ENCODE results near the gene ALDH2.
"Not testable (repeated sequence)": the region's sequence is repeated elsewhere in the genome, so short reads cannot be mapped to it uniquely, and the experiment has no call there.

The ALDH2 gene

GRCh38 chr12:111822886-111823285 lies 56.2 kb downstream of the ALDH2 start:
- no peaks in the 10 kb centered on the region for H3K9me3 ChIP-seq (ENCODE audit: control insufficient read depth, insufficient read depth, low read length)
- no peaks in the 10 kb centered on the region for H3K36me3 ChIP-seq (ENCODE audit: control insufficient read depth, low read length)
- peaks cover 6% of the 10 kb centered on the region for H3K27me3 ChIP-seq (ENCODE audit: control insufficient read depth, low read length)
- no peak overlapping the region for H3K4me3 ChIP-seq (ENCODE audit: low read length)
- H3K27ac ChIP-seq (ENCODE audit: low read depth, low read length), result no peak overlapping the region
- H3K4me1 ChIP-seq (ENCODE audit: control insufficient read depth, low read length), result peaks cover 19% of the 10 kb centered on the region
- H3F3A ChIP-seq (ENCODE audit: control insufficient read depth, insufficient read depth), result no peaks in the 10 kb centered on the region
- H3K79me2 ChIP-seq (ENCODE audit: control insufficient read depth, low read length), result no peaks in the 10 kb centered on the region
- H4K20me1 ChIP-seq (ENCODE audit: control insufficient read depth, insufficient read depth, low read depth, low read length), result no peaks in the 10 kb centered on the region
- H3K4me2 ChIP-seq (ENCODE audit: low read length), result no peak overlapping the region
- H3K9me2 ChIP-seq (replicated peaks; ENCODE audit: control insufficient read depth, low read length), result no peaks in the 10 kb centered on the region
- TF ChIP-seq CTCF (IDR thresholded peaks at IDR 0.05; ENCODE audit: low read depth, low read length, poor library complexity, severe bottlenecking) (no peak), EZH2phosphoT487 (IDR thresholded peaks at IDR 0.05; ENCODE audit: borderline replicate concordance, low read length) (no peak)

GRCh38 chr12:111823891-111824290 lies 57.2 kb downstream of the ALDH2 start:
- Histone ChIP-seq H3K4me2 (ENCODE audit: low read length) (no peak overlapping the region), H3K4me1 (ENCODE audit: control insufficient read depth, low read length) (peaks cover 19% of the 10 kb centered on the region), H3K36me3 (ENCODE audit: control insufficient read depth, low read length) (no peaks in the 10 kb centered on the region), H3K4me3 (ENCODE audit: low read length) (no peak overlapping the region), H3K27me3 (ENCODE audit: control insufficient read depth, low read length) (peaks cover 6% of the 10 kb centered on the region), H3K9me3 (ENCODE audit: control insufficient read depth, insufficient read depth, low read length) (no peaks in the 10 kb centered on the region), H3K9me2 (replicated peaks; ENCODE audit: control insufficient read depth, low read length) (no peaks in the 10 kb centered on the region), H4K20me1 (ENCODE audit: control insufficient read depth, insufficient read depth, low read depth, low read length) (no peaks in the 10 kb centered on the region), H3K27ac (ENCODE audit: low read depth, low read length) (no peak overlapping the region), H3F3A (ENCODE audit: control insufficient read depth, insufficient read depth) (no peaks in the 10 kb centered on the region), H3K79me2 (ENCODE audit: control insufficient read depth, low read length) (no peaks in the 10 kb centered on the region)
- TF ChIP-seq CTCF (IDR thresholded peaks at IDR 0.05; ENCODE audit: low read depth, low read length, poor library complexity, severe bottlenecking) (no peak), EZH2phosphoT487 (IDR thresholded peaks at IDR 0.05; ENCODE audit: borderline replicate concordance, low read length) (no peak)

GRCh38 chr12:111824312-111824711 lies 57.6 kb downstream of the ALDH2 start:
- H3K4me2 ChIP-seq (ENCODE audit: low read length); H3K79me2 ChIP-seq (ENCODE audit: control insufficient read depth, low read length); H3K27ac ChIP-seq (ENCODE audit: low read depth, low read length); H3K9me3 ChIP-seq (ENCODE audit: control insufficient read depth, insufficient read depth, low read length); H3K27me3 ChIP-seq (ENCODE audit: control insufficient read depth, low read length); H3K4me3 ChIP-seq (ENCODE audit: low read length); H3F3A ChIP-seq (ENCODE audit: control insufficient read depth, insufficient read depth); H3K9me2 ChIP-seq (replicated peaks; ENCODE audit: control insufficient read depth, low read length); H3K36me3 ChIP-seq (ENCODE audit: control insufficient read depth, low read length); H4K20me1 ChIP-seq (ENCODE audit: control insufficient read depth, insufficient read depth, low read depth, low read length): not testable (repeated sequence)
- peak; percentile 50 for TF ChIP-seq CTCF (IDR thresholded peaks at IDR 0.05; ENCODE audit: low read depth, low read length, poor library complexity, severe bottlenecking)
- H3K4me1 ChIP-seq (ENCODE audit: control insufficient read depth, low read length), result peaks cover 17% of the 10 kb centered on the region

GRCh38 chr12:111825509-111825908 lies 58.8 kb downstream of the ALDH2 start:
- H3K4me1 ChIP-seq (ENCODE audit: control insufficient read depth, low read length), result peaks cover 6% of the 10 kb centered on the region
- H3K4me2 ChIP-seq (ENCODE audit: low read length), result no peak overlapping the region
- no peaks in the 10 kb centered on the region for H3F3A ChIP-seq (ENCODE audit: control insufficient read depth, insufficient read depth)
- no peak overlapping the region for H3K4me3 ChIP-seq (ENCODE audit: low read length)
- H3K9me3 ChIP-seq (ENCODE audit: control insufficient read depth, insufficient read depth, low read length), result no peaks in the 10 kb centered on the region
- no peaks in the 10 kb centered on the region for H3K9me2 ChIP-seq (replicated peaks; ENCODE audit: control insufficient read depth, low read length)
- no peak for TF ChIP-seq EZH2phosphoT487 (IDR thresholded peaks at IDR 0.05; ENCODE audit: borderline replicate concordance, low read length)
- TF ChIP-seq CTCF (IDR thresholded peaks at IDR 0.05; ENCODE audit: low read depth, low read length, poor library complexity, severe bottlenecking), result no peak
- H4K20me1 ChIP-seq (ENCODE audit: control insufficient read depth, insufficient read depth, low read depth, low read length), result no peaks in the 10 kb centered on the region
- H3K79me2 ChIP-seq (ENCODE audit: control insufficient read depth, low read length), result no peaks in the 10 kb centered on the region
- H3K27me3 ChIP-seq (ENCODE audit: control insufficient read depth, low read length), result peaks cover 6% of the 10 kb centered on the region
- H3K36me3 ChIP-seq (ENCODE audit: control insufficient read depth, low read length), result no peaks in the 10 kb centered on the region
- no peak overlapping the region for H3K27ac ChIP-seq (ENCODE audit: low read depth, low read length)

All from DOHH2 (cell line).